ENCODE measurements around the gene ITPKC. TPM values are rescaled to one million over a fixed set of nuclear protein-coding genes. Genes with fewer than 3 reads are reported as not detected.

Gene ITPKC
- total RNA-seq, 4 donors from 2014 or later: 14.7 to 56.1 (median 33.8) TPM

DNA sequence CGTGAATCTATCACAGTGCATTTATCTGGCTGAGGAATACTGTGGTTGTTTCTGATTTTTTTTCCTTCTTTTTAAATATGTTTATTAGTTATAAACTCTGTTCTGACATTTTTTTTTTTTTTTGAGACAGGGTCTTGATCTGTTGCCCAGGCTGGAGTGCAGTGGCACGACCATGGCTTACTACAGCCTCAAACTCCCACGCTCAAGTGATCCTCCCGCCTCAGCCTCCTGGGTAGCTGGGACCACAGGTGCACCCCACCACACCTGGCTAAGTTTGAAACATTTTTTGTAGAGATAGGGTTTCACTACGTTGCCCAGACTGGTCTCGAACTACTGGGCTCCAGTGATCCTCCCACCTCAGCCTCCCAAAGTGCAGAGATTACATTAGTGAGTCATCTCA is 19.9 kb upstream of the ITPKC start:
- 95 to 96% methylated on average over 4 to 6 of the region's 6 CpGs for WGBS, 2 donors (ENCODE audit: low coverage in 1 of 2)
- no peak overlapping the region for H3K4me3 ChIP-seq
- no peak overlapping the region for H3K27ac ChIP-seq
- H3K27me3 ChIP-seq: no peaks in the 10 kb centered on the region
- in situ Hi-C loops (cut with MboI; ENCODE audit: low pct_ligation_motif_present in 1 of 4, low pct_unique_long_range_greater_than_20kb in 1 of 4, low sequenced_read_pairs in 3 of 4) (no loop called here), intact Hi-C loops (cut with DNase I; ENCODE audit: low total_unique reads) (no loop called here)
- H3K36me3 ChIP-seq: peaks cover 0 to 12% (median 0%) of the 10 kb centered on the region in 4 donors
- TF ChIP-seq, protein P1, sequence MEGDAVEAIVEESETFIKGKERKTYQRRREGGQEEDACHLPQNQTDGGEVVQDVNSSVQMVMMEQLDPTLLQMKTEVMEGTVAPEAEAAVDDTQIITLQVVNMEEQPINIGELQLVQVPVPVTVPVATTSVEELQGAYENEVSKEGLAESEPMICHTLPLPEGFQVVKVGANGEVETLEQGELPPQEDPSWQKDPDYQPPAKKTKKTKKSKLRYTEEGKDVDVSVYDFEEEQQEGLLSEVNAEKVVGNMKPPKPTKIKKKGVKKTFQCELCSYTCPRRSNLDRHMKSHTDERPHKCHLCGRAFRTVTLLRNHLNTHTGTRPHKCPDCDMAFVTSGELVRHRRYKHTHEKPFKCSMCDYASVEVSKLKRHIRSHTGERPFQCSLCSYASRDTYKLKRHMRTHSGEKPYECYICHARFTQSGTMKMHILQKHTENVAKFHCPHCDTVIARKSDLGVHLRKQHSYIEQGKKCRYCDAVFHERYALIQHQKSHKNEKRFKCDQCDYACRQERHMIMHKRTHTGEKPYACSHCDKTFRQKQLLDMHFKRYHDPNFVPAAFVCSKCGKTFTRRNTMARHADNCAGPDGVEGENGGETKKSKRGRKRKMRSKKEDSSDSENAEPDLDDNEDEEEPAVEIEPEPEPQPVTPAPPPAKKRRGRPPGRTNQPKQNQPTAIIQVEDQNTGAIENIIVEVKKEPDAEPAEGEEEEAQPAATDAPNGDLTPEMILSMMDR (IDR thresholded peaks at IDR 0.05): no peak
- no peak for TF ChIP-seq POLR2AphosphoS5 (IDR thresholded peaks at IDR 0.05)
- no peak for TF ChIP-seq POLR2A (IDR thresholded peaks at IDR 0.05)
- no peak for TF ChIP-seq EP300 (IDR thresholded peaks at IDR 0.05; ENCODE audit: low read depth)
- no peaks in the 10 kb centered on the region for H3K9me3 ChIP-seq
- H3K4me1 ChIP-seq: no peaks in the 10 kb centered on the region
- DNase-seq: no peak

DNA sequence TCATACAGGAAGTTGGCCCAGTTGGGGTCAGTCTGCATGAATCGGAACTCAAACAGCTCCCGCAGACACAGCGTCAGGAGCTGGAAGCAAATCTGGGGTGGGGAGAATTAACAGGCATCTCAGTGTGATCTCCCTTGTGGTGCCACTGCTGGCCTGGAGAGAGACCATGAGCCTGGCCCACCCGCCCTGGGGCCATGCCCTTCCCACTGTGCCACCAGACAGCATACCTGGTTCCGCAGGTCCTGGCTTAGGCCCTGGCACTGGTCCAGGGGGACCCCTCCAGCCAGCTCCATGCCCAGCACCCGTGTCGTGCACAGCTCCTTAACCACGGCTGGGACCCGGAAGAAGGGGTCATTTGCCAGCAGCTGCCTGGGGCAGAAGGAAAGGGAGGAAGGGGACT is 16.8 kb upstream of the ITPKC start:
- 88% methylated on average over 9 of the region's 9 CpGs; no CpG with 5 or more reads in 1 of the 2 donors for WGBS, 2 donors (ENCODE audit: low coverage in 1 of 2)
- no peak for DNase-seq
- Histone ChIP-seq H3K9me3 (no peaks in the 10 kb centered on the region), H3K27me3 (no peaks in the 10 kb centered on the region), H3K4me3 (no peak overlapping the region), H3K27ac (no peak overlapping the region), H3K36me3 (peaks cover 0 to 21% (median 5%) of the 10 kb centered on the region in 4 donors), H3K4me1 (no peaks in the 10 kb centered on the region)
- in situ Hi-C loops (cut with MboI; ENCODE audit: low pct_ligation_motif_present in 1 of 4, low pct_unique_long_range_greater_than_20kb in 1 of 4, low sequenced_read_pairs in 3 of 4): loop anchor here in 1 of 4 donors (25.0 kb wide), 1 partner anchor 112 kb away; no protein-coding TSS in a partner anchor
- intact Hi-C loops (cut with DNase I; ENCODE audit: low total_unique reads): no loop called here
- TF ChIP-seq, protein P1 (IDR thresholded peaks at IDR 0.05): no peak
- no peak for TF ChIP-seq EP300 (IDR thresholded peaks at IDR 0.05; ENCODE audit: low read depth)
- TF ChIP-seq POLR2AphosphoS5 (IDR thresholded peaks at IDR 0.05): no peak
- no peak for TF ChIP-seq POLR2A (IDR thresholded peaks at IDR 0.05)

DNA sequence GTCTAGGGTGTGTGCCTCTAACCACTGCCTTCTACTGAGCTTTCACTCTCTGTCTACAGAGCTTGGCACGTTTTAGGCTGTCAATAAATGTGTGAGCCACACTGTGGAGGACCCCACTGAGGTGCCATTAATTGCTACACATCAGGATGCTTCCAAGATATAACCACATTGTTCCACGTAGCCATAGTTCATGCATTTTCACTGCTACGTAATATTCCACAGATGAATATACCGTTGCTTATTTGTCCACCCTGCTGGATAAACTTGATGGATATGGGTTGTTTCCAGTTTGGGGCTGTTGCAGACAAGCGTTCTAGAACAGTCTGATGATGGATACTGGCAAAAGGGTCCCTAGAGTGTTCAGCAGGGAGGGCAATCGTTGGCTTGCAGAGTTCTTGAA is 15.2 kb upstream of the ITPKC start:
- Histone ChIP-seq H3K36me3 (peaks cover 0 to 19% (median 7%) of the 10 kb centered on the region in 4 donors), H3K4me3 (no peak overlapping the region), H3K27me3 (no peaks in the 10 kb centered on the region), H3K9me3 (no peaks in the 10 kb centered on the region), H3K4me1 (no peaks in the 10 kb centered on the region), H3K27ac (peak overlapping the region in 1 of 4 donors; percentile 36)
- in situ Hi-C loops (cut with MboI; ENCODE audit: low pct_ligation_motif_present in 1 of 4, low pct_unique_long_range_greater_than_20kb in 1 of 4, low sequenced_read_pairs in 3 of 4) (loop anchor here in 1 of 4 donors (25.0 kb wide), 1 partner anchor 111 kb away; no protein-coding TSS in a partner anchor), intact Hi-C loops (cut with DNase I; ENCODE audit: low total_unique reads) (no loop called here)
- TF ChIP-seq EP300 (IDR thresholded peaks at IDR 0.05; ENCODE audit: low read depth) (no peak), POLR2AphosphoS5 (IDR thresholded peaks at IDR 0.05) (no peak), POLR2A (IDR thresholded peaks at IDR 0.05) (no peak)
- TF ChIP-seq, protein P1 (IDR thresholded peaks at IDR 0.05): no peak
- DNase-seq: no peak
- 93 to 97% methylated on average over 5 to 6 of the region's 6 CpGs for WGBS, 2 donors (ENCODE audit: low coverage in 1 of 2)

DNA sequence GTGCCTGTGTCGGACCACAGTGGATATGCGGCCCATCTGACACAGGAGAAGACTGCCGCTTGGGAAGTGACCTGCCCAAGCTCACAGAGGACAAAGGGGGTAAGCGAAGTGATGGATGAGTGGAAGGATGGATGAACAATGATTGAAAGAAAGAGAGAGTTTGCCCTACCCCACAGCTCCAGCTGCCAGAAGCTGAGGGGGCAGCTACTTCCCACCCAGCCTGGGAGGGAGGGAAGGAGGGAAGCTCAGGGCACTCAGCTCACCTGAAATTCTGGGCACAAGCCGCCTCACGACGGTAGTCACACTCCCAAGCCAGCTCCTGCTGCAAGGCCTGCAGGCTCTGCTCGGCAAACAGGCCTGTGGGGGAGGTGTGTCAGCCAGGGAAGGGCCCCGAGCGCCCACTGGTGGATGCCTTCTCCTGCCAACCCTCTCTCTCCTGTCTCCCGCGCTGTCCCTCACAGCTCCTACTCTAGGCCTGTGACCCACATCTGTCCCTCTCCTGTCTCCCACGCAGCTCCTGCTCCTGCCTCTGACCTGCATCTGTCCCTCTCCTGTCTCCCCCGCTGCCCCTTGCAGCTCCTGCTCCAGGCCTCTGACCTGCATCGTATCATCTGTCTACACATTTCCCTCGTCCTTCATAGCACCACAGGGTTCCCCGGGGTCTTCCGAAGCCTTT is 14.4 kb upstream of the ITPKC start:
- in situ Hi-C loops (cut with MboI; ENCODE audit: low pct_ligation_motif_present in 1 of 4, low pct_unique_long_range_greater_than_20kb in 1 of 4, low sequenced_read_pairs in 3 of 4) (loop anchor here in 1 of 4 donors (25.0 kb wide), 1 partner anchor 110 kb away; no protein-coding TSS in a partner anchor), intact Hi-C loops (cut with DNase I; ENCODE audit: low total_unique reads) (no loop called here)
- DNase-seq: no peak
- 80% methylated on average over 2 to 18 of the region's 18 CpGs for WGBS, 2 donors (ENCODE audit: low coverage in 1 of 2)
- H3K9me3 ChIP-seq: no peaks in the 10 kb centered on the region
- H3K4me3 ChIP-seq: no peak overlapping the region
- peaks cover 0 to 19% (median 8%) of the 10 kb centered on the region in 4 donors for H3K36me3 ChIP-seq
- peak overlapping the region in 2 of 4 donors; percentile 35 to 55 for H3K27ac ChIP-seq
- no peaks in the 10 kb centered on the region for H3K4me1 ChIP-seq
- TF ChIP-seq, protein P1 (IDR thresholded peaks at IDR 0.05): peak; percentile 23 to 45 (median 36)
- TF ChIP-seq EP300 (IDR thresholded peaks at IDR 0.05; ENCODE audit: low read depth) (no peak), POLR2AphosphoS5 (IDR thresholded peaks at IDR 0.05) (no peak), POLR2A (IDR thresholded peaks at IDR 0.05) (no peak)
- no peaks in the 10 kb centered on the region for H3K27me3 ChIP-seq
